Measurements from ENCODE around the gene ZC3H11A. TPM values are rescaled to one million over a fixed set of nuclear protein-coding genes. Genes with fewer than 3 reads are reported as not detected.
A peak's percentile ranks its signal among the peaks of the same experiment; 100 is the strongest.
"Not testable (repeated sequence)": the region's sequence is repeated elsewhere in the genome, so short reads cannot be mapped to it uniquely, and the experiment has no call there.

The ZC3H11A gene
- total RNA-seq: 111 TPM

DNA sequence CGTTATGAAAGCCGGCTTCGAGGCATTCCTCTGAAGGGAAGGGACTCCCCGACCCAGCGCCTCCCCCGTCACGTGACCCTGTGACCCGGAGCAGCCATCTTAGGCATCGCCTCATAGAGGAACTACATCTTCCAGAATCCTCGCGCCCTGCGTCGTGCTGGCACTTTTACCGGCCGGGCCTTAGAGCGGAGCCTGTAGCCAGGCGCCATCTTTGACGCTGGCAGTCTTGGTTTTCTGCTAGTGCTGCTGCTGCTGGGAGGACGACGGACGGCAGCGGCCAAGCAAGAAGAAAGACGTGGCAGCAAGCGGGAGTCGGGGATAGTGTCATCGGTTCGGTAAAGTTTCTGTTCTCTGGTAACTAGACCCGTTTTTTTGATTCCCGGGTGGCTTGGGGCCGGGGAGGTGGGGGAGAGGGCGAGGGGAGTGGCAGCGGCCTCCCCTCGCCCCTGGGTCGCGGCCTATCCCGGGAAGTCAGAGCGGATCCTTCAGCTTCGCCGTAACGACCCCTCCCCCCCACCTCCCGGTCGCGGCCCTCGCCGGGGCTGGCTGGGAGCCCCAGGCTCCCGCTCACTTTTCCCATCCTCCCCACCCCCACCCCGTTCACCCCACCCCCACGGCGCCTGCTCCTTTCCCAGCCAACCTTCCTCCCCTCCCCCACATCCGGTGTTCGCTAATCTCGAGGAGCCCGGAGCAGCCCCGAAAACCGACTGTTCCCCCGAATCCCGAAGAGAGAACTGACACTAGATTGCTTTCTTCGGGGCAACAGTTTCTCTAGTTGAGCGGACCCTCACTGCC is at the start of gene ZC3H11A, which contains the start of gene ZBED6:
ZC3H11A (plus strand) TSS at position 183 of the 795 bp plus-strand sequence. CDS start 21,448 bp downstream, outside the sequence.
ZBED6 (plus strand) TSS at position 183 of the 795 bp plus-strand sequence. CDS start 1,900 bp downstream, outside the sequence.
- H3K4me1 ChIP-seq: peaks cover 48% of the 10 kb centered on the region
- peak; percentile 98 to 99 for DNase-seq (ENCODE audit: extremely low spot score in 2 of 2)
- intact Hi-C loops (cut with DNase I): no loop called here
- TF ChIP-seq POLR2A (IDR thresholded peaks at IDR 0.05): peak in 1 of 2 donors; percentile 68
- peak; percentile 96 to 97 for TF ChIP-seq POLR2AphosphoS5 (IDR thresholded peaks at IDR 0.05; ENCODE audit: insufficient read depth in 1 of 2, low read depth in 1 of 2)
- TF ChIP-seq, protein P1, sequence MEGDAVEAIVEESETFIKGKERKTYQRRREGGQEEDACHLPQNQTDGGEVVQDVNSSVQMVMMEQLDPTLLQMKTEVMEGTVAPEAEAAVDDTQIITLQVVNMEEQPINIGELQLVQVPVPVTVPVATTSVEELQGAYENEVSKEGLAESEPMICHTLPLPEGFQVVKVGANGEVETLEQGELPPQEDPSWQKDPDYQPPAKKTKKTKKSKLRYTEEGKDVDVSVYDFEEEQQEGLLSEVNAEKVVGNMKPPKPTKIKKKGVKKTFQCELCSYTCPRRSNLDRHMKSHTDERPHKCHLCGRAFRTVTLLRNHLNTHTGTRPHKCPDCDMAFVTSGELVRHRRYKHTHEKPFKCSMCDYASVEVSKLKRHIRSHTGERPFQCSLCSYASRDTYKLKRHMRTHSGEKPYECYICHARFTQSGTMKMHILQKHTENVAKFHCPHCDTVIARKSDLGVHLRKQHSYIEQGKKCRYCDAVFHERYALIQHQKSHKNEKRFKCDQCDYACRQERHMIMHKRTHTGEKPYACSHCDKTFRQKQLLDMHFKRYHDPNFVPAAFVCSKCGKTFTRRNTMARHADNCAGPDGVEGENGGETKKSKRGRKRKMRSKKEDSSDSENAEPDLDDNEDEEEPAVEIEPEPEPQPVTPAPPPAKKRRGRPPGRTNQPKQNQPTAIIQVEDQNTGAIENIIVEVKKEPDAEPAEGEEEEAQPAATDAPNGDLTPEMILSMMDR (IDR thresholded peaks at IDR 0.05): no peak
- peak within 1 kb of the TSS; percentile 71 to 73 for H3K4me3 ChIP-seq
- H3K9me3 ChIP-seq: no peaks in the 10 kb centered on the region
- peak within 1 kb of the TSS; percentile 98 for H3K27ac ChIP-seq
- no peaks in the 10 kb centered on the region for H3K27me3 ChIP-seq
- H3K36me3 ChIP-seq: no peaks in the 10 kb centered on the region

DNA sequence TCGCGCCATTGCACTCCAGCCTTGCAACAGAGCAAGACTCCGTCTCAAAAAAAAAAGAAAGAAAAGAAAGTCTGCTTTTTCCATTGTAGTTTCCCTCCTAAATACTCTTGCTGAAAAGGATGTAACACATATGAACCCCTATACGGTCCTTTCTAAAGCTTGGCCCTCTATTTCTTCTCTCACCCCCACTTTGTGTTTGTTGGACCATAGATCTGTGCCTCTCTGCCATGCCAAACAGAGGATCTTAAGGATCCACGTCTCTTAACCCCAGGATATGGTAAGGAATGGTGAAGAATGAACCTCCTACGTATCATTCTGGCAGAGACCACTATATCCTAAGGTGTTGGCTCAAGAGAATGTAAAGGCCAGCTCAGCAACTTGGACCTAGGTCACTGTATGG is 49.1 kb upstream of the ZC3H11A start:
- Histone ChIP-seq H3K27ac (no peak overlapping the region), H3K4me3 (no peak overlapping the region), H3K36me3 (no peaks in the 10 kb centered on the region), H3K4me1 (peaks cover 25% of the 10 kb centered on the region), H3K27me3 (no peaks in the 10 kb centered on the region), H3K9me3 (no peaks in the 10 kb centered on the region)
- intact Hi-C loops (cut with DNase I): no loop called here
- no peak for DNase-seq (ENCODE audit: extremely low spot score in 2 of 2)
- no peak for TF ChIP-seq POLR2A (IDR thresholded peaks at IDR 0.05)

DNA sequence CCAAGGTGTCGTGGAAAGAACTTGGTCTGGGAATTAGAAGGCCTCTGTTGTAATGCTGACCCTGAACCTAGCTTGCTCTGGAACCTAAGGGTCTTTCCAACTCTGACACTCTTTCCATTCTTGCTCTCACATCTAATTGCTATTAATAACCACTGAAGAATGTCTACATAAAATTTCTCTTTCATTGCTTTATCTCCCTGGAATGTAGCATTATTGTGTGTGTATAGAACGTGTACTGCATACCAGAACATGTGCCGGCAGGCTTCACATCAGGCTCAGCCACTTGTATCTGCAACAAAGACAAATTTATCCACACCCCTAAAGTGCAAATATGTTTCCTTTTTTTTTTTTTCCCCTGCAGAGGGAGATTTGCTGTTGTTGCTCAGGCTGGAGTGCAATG is 44.4 kb upstream of the ZC3H11A start:
- no peak overlapping the region for H3K4me3 ChIP-seq
- H3K9me3 ChIP-seq: no peaks in the 10 kb centered on the region
- intact Hi-C loops (cut with DNase I): no loop called here
- no peaks in the 10 kb centered on the region for H3K4me1 ChIP-seq
- no peak for DNase-seq (ENCODE audit: extremely low spot score in 2 of 2)
- no peak overlapping the region for H3K27ac ChIP-seq
- TF ChIP-seq POLR2AphosphoS5 (IDR thresholded peaks at IDR 0.05; ENCODE audit: insufficient read depth in 1 of 2, low read depth in 1 of 2) (peak in 1 of 2 donors; percentile 66), POLR2A (IDR thresholded peaks at IDR 0.05) (no peak)
- no peaks in the 10 kb centered on the region for H3K27me3 ChIP-seq
- no peaks in the 10 kb centered on the region for H3K36me3 ChIP-seq

DNA sequence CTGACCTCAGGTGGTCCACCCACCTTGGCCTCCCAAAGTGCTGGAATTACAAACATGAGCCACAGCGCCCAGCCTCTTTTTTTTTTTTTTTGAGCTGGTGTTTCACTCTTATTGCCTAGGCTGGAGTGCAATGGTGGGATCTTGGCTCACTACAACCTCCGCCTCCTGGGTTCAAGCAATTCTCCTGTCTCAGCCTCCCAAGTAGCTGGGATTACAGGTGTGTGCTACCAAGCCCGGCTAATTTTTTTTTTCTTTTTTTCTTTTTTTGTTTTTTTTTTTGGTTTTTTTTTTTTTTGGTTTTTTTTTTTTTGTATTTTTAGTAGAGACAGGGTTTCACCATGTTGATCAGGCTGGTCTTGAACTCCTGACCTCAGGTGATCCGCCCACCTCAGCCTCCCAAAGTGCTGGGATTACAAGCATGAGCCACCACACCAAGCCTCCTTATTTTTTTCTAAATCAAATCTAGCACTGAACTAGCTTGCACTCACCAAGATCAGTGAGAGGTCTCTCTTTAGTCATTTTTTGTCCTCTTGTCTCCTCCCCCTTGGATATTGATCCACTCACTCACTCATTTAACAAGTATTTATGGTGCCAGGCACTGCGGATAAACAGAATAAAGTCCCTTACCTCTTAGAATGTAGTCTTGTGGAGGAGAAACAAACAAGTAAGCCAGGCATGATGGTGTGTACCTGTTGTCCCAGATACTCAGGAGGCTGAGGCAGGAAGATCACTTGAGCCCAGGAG is 43.6 kb upstream of the ZC3H11A start:
- H3K4me3 ChIP-seq; H3K36me3 ChIP-seq; intact Hi-C loops (cut with DNase I); H3K27ac ChIP-seq; H3K9me3 ChIP-seq; H3K27me3 ChIP-seq; H3K4me1 ChIP-seq; DNase-seq (ENCODE audit: extremely low spot score in 2 of 2): not testable (repeated sequence)

DNA sequence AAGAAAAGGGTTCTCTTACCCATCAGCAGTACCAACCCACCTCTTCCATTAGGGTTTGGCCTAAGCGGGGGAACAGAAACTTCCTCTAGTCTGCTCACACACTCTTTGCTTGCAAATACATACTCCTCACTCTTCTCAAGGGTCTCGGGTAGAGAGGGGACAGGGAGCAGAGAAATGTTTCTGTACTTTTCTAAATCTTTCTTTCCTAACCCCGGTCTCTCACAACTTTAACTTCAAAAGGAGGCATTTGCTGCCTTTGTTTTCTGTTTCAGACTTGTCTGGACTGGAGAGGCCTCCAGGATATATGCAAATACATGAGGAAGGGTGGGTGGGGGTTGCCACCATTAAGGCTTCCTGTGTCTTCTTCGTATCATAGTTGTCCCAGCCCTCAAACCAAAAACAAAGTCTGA is 41.0 kb upstream of the ZC3H11A start:
- no peaks in the 10 kb centered on the region for H3K4me1 ChIP-seq
- no peak for TF ChIP-seq POLR2AphosphoS5 (IDR thresholded peaks at IDR 0.05; ENCODE audit: insufficient read depth in 1 of 2, low read depth in 1 of 2)
- no peak for TF ChIP-seq POLR2A (IDR thresholded peaks at IDR 0.05)
- TF ChIP-seq, protein P1 (IDR thresholded peaks at IDR 0.05): no peak

DNA sequence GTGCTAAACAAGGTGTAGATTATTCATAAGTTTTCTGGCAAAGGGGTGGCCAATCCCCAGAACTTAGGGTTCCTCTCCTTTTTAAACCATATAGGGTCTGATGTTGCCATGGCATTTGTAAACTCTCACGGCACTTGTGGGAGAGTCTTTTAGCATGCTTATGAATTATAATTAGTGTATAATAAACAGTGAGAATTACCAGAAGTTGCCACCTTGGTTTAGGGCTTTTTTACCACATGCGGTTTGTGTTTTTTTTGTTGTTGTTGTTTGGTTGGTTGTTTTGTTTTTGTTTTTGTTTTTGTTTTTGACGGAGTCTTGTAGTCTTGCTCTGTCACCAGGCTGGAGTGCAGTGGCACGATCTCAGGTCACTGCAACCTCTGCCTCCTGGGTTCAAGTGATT is 39.4 kb upstream of the ZC3H11A start:
- Histone ChIP-seq H3K9me3 (no peaks in the 10 kb centered on the region), H3K27me3 (no peaks in the 10 kb centered on the region), H3K27ac (no peak overlapping the region), H3K4me1 (no peaks in the 10 kb centered on the region), H3K36me3 (no peaks in the 10 kb centered on the region), H3K4me3 (no peak overlapping the region)
- no peak for TF ChIP-seq POLR2AphosphoS5 (IDR thresholded peaks at IDR 0.05; ENCODE audit: insufficient read depth in 1 of 2, low read depth in 1 of 2)
- TF ChIP-seq, protein P1 (IDR thresholded peaks at IDR 0.05): no peak
- TF ChIP-seq POLR2A (IDR thresholded peaks at IDR 0.05): no peak
- intact Hi-C loops (cut with DNase I): no loop called here
- DNase-seq (ENCODE audit: extremely low spot score in 2 of 2): no peak

More for the DNA sequence above, 41.0 kb upstream of the ZC3H11A start:
- Histone ChIP-seq H3K27ac (no peak overlapping the region), H3K9me3 (no peaks in the 10 kb centered on the region), H3K4me3 (no peak overlapping the region), H3K27me3 (no peaks in the 10 kb centered on the region), H3K36me3 (no peaks in the 10 kb centered on the region)
- intact Hi-C loops (cut with DNase I): no loop called here
- no peak for DNase-seq (ENCODE audit: extremely low spot score in 2 of 2)

DNA sequence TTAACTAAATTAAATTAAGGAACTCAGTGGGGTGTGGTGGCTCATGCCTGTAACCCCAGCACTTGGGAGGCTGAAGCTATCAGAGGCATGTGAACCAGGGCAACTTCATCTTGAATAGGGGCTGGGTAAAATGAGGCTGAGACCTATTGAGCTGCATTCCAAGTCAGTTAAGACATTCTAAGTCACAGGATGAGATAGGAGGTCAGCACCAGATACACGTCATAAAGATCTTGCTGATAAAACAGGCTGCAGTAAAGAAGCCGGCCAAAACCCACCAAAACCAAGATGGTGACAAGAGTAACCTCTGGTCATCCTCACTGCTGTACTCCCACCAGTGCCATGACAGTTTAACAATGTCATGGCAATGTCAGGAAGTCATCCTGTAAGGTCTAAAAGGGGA is 36.7 kb upstream of the ZC3H11A start:
- H3K27me3 ChIP-seq; H3K36me3 ChIP-seq; H3K9me3 ChIP-seq; DNase-seq (ENCODE audit: extremely low spot score in 2 of 2); H3K27ac ChIP-seq; intact Hi-C loops (cut with DNase I); H3K4me3 ChIP-seq; H3K4me1 ChIP-seq: not testable (repeated sequence)

Measured in vagina (tissue), 2 donors.